Mesendoderm (in vitro differentiated cells): ENCODE results near the gene LGR4.
"Not testable (repeated sequence)": the region's sequence is repeated elsewhere in the genome, so short reads cannot be mapped to it uniquely, and the experiment has no call there.

Source experiments
- DNase-seq: peaks from one replicate; pipeline ENCODE4 v3.0.0; 2013
- H2AK5ac ChIP-seq: 2 replicates; pipeline ENCODE4 v1.6.1; 2013; ENCODE audit warnings: low read length, inconsistent platforms
- H2BK120ac ChIP-seq: 2 replicates; pipeline ENCODE4 v1.6.1; 2013; ENCODE audit warnings: low read depth, mild to moderate bottlenecking, low read length, moderate library complexity, mixed read lengths
- H2BK15ac ChIP-seq: replicated peaks from 2 replicates; pipeline ENCODE4 v1.6.1; 2013; ENCODE audit warnings: low read depth, mild to moderate bottlenecking, moderate library complexity
- H2BK5ac ChIP-seq: 2 replicates; pipeline ENCODE4 v1.6.1; 2013; ENCODE audit warnings: low read length, inconsistent platforms
- H3K18ac ChIP-seq: 2 replicates; pipeline ENCODE4 v1.6.1; 2013; ENCODE audit warnings: mild to moderate bottlenecking, low read length, mixed read lengths
- H3K23ac ChIP-seq: one replicate; pipeline ENCODE4 v1.6.1; 2013; ENCODE audit warnings: low read length
- H3K27ac ChIP-seq: 2 replicates; pipeline ENCODE4 v1.5.1; 2013; ENCODE audit warnings: low read depth, mild to moderate bottlenecking, inconsistent platforms, low read length, moderate library complexity
- H3K27me3 ChIP-seq: 2 replicates; pipeline ENCODE4 v1.6.1; 2013; ENCODE audit warnings: low read length, control low read depth, mild to moderate bottlenecking, inconsistent platforms; ENCODE audit not compliant: insufficient read depth, poor library complexity
- H3K36me3 ChIP-seq: 2 replicates; pipeline ENCODE4 v1.6.1; 2013; ENCODE audit warnings: low read length, inconsistent platforms; ENCODE audit not compliant: control insufficient read depth, insufficient read depth
- H3K4ac ChIP-seq: one replicate; pipeline ENCODE4 v1.6.1; 2013; ENCODE audit warnings: low read depth, mild to moderate bottlenecking, low read length, moderate library complexity
- H3K4me1 ChIP-seq: 2 replicates; pipeline ENCODE4 v1.6.1; 2013; ENCODE audit warnings: low read depth, low read length, inconsistent platforms; ENCODE audit not compliant: control insufficient read depth
- H3K4me2 ChIP-seq: 2 replicates; pipeline ENCODE4 v1.6.1; 2013; ENCODE audit warnings: low read length
- H3K4me3 ChIP-seq: 2 replicates; pipeline ENCODE4 v1.5.1; 2013; ENCODE audit warnings: mild to moderate bottlenecking, low read length
- H3K56ac ChIP-seq: one replicate; pipeline ENCODE4 v1.6.1; 2013; ENCODE audit warnings: low read length
- H3K79me1 ChIP-seq: 2 replicates; pipeline ENCODE4 v1.6.1; 2013; ENCODE audit warnings: low read length, inconsistent platforms
- H3K79me2 ChIP-seq: 2 replicates; pipeline ENCODE4 v1.6.1; 2013; ENCODE audit warnings: mild to moderate bottlenecking, low read length; ENCODE audit not compliant: control insufficient read depth, insufficient read depth
- H3K9ac ChIP-seq: 2 replicates; pipeline ENCODE4 v1.6.1; 2013; ENCODE audit warnings: low read length, inconsistent platforms
- H4K5ac ChIP-seq: one replicate; pipeline ENCODE4 v1.6.1; 2013; ENCODE audit warnings: low read length
- H4K8ac ChIP-seq: one replicate; pipeline ENCODE4 v1.6.1; 2013; ENCODE audit warnings: low read depth, mild to moderate bottlenecking, control low read depth, low read length, moderate library complexity
- WGBS: extraction: QIAGEN DNeasy Blood & Tissue Kit; methylation state at CpG from one replicate; pipeline ENCODE4 v1.1.7; 2013; ENCODE audit warnings: low lambda C conversion rate, missing lambda C conversion rate; ENCODE audit not compliant: insufficient coverage; ENCODE audit errors: extremely low coverage; 5-methylcytosine and 5-hydroxymethylcytosine counted together

LGR4 gene

DNA sequence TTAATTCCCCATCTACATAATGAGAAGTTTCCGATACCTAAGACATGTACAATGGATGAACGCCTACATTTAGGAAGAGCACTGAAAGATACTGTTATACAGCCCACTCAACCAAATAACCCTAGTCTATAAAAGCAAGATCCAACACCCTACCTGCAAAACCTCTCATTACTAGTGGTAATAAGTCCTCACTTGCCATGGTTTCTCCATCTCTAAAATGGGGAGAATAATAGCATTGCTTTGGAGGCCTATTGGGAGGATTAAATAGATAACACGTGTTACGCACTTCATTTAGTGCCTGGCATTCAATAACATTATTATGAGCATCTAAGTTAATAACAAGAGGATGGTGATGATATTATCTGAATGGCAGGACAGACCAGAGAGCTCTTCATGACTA, 16.9 kb downstream of the LGR4 start:
- Histone ChIP-seq H3K27ac (no peak overlapping the region), H3K4me1 (no peaks in the 10 kb centered on the region), H2AK5ac (no peak overlapping the region), H3K56ac (no peak overlapping the region), H3K79me1 (peaks cover 12% of the 10 kb centered on the region), H3K36me3 (no peaks in the 10 kb centered on the region), H2BK15ac (no peak overlapping the region), H2BK120ac (no peak overlapping the region), H3K79me2 (peaks cover 27% of the 10 kb centered on the region), H3K4ac (no peak overlapping the region), H3K4me3 (no peak overlapping the region), H2BK5ac (no peak overlapping the region), H3K9ac (no peak overlapping the region), H3K4me2 (no peak overlapping the region), H3K27me3 (no peaks in the 10 kb centered on the region), H3K18ac (no peak overlapping the region), H4K5ac (no peak overlapping the region), H4K8ac (no peak overlapping the region), H3K23ac (no peak overlapping the region)
- no peak for DNase-seq
- no CpG with 5 or more reads among the region's 4 CpGs for WGBS

DNA sequence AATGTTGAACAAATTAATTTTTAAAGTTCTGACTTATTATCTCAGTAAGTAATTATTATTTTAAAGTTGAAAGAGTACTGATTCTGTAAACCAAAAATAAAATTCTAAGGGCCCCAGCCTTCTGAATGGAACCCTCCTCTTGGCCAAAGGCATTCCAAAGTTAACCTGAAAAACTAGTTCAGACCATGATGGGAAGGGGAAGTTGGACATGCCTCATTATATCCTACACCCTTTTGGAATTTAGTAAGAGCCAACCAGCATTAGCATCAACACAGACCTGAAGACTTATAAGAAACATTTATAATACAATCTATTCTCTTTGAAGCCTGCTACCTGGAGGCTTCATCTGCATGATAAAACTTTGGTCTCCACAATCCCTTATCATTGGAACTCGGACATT, 18.9 kb downstream of the LGR4 start:
- no peaks in the 10 kb centered on the region for H3K4me1 ChIP-seq

DNA sequence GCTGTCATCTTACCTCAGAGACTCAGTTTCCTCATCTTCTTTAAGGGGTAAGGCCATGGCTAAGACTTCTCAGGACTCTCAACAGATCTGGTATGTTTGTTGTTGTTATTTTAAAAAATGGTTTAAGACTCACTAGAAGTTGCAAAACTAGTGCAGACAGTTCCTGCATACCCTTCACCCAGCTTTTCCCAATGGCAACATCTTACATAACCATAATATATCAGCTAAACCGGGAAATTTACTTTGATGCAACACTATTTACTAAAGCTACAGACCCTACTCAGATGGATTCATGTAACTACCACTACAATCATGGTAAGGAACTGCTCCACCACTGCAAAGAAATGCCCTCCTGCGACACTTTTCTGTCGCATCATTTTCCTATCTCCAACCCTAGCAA, 20.4 kb downstream of the LGR4 start:
- H2BK5ac ChIP-seq, result no peak overlapping the region
- H3K23ac ChIP-seq, result no peak overlapping the region
- no peak overlapping the region for H2AK5ac ChIP-seq
- H3K4me1 ChIP-seq, result no peaks in the 10 kb centered on the region
- no peak overlapping the region for H3K4me2 ChIP-seq
- peaks cover 4% of the 10 kb centered on the region for H3K79me1 ChIP-seq
- no peak overlapping the region for H3K18ac ChIP-seq
- H3K4me3 ChIP-seq, result no peak overlapping the region
- no peak overlapping the region for H3K56ac ChIP-seq
- no peaks in the 10 kb centered on the region for H3K36me3 ChIP-seq
- no peaks in the 10 kb centered on the region for H3K27me3 ChIP-seq
- H3K4ac ChIP-seq, result no peak overlapping the region
- no peak overlapping the region for H3K27ac ChIP-seq
- no peak overlapping the region for H4K8ac ChIP-seq
- H3K9ac ChIP-seq, result no peak overlapping the region
- H3K79me2 ChIP-seq, result peaks cover 20% of the 10 kb centered on the region
- DNase-seq, result no peak
- H4K5ac ChIP-seq, result no peak overlapping the region
- no peak overlapping the region for H2BK15ac ChIP-seq
- no CpG with 5 or more reads among the region's 3 CpGs for WGBS
- H2BK120ac ChIP-seq, result no peak overlapping the region

More for the DNA sequence above, 18.9 kb downstream of the LGR4 start:
- Histone ChIP-seq H2BK15ac (no peak overlapping the region), H2AK5ac (no peak overlapping the region), H3K9ac (no peak overlapping the region), H3K79me2 (peaks cover 23% of the 10 kb centered on the region), H4K8ac (no peak overlapping the region), H3K18ac (no peak overlapping the region), H4K5ac (no peak overlapping the region), H3K27me3 (no peaks in the 10 kb centered on the region), H3K4me2 (no peak overlapping the region), H2BK5ac (no peak overlapping the region), H3K4me3 (no peak overlapping the region), H3K27ac (no peak overlapping the region), H3K23ac (no peak overlapping the region), H3K36me3 (no peaks in the 10 kb centered on the region), H2BK120ac (no peak overlapping the region), H3K79me1 (peaks cover 6% of the 10 kb centered on the region), H3K4ac (no peak overlapping the region), H3K56ac (no peak overlapping the region)
- no CpG with 5 or more reads among the region's 1 CpG for WGBS
- DNase-seq, result no peak

DNA sequence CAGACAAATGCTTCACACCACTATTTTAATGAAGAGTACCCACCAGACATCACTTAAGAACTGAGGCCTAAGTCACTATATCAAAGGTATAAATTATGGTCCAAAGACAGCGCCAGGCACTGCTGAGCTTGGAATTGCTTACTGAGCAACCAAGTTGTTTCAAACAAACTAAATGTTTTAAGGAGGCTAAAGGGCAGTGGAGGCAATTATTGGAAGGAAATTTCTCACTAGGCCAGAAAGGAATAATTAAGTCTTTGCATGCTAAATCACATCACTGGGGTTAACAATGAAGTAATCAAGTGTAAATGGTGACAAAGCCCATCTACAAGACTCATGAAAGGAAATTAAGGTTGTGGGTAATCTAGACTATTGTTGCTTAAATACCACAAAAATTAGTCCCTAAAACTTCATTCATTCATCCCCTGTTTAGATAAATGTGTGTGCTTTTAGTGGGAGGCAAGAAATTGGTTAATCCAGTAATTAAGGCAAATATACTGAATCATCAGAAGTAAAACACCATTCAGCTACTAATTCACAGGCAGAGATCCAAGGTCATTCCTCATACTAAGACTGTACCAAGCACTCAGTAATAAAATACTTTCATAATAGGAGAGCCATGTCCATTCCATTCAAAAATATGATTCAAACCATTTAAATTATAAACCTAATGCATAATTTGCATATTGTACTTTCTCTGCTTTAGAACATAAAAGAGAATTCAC, 21.2 kb downstream of the LGR4 start:
- H3K56ac ChIP-seq, result no peak overlapping the region
- no peak overlapping the region for H3K4ac ChIP-seq
- no peak overlapping the region for H2AK5ac ChIP-seq
- H3K23ac ChIP-seq, result no peak overlapping the region
- peak overlapping the region; percentile 28 for H3K18ac ChIP-seq
- H3K36me3 ChIP-seq, result no peaks in the 10 kb centered on the region
- no peak overlapping the region for H3K4me2 ChIP-seq
- no CpG with 5 or more reads among the region's 1 CpG for whole genome bisulfite sequencing
- H2BK15ac ChIP-seq, result no peak overlapping the region
- H3K79me1 ChIP-seq, result peaks cover 4% of the 10 kb centered on the region
- H3K27ac ChIP-seq, result no peak overlapping the region
- no peaks in the 10 kb centered on the region for H3K27me3 ChIP-seq
- no peak overlapping the region for H3K4me3 ChIP-seq
- no peak overlapping the region for H2BK120ac ChIP-seq
- no peak overlapping the region for H3K9ac ChIP-seq
- H4K5ac ChIP-seq, result no peak overlapping the region
- no peak for DNase-seq
- no peak overlapping the region for H2BK5ac ChIP-seq
- no peaks in the 10 kb centered on the region for H3K4me1 ChIP-seq
- peak overlapping the region; percentile 56 for H4K8ac ChIP-seq
- peaks cover 18% of the 10 kb centered on the region for H3K79me2 ChIP-seq

DNA sequence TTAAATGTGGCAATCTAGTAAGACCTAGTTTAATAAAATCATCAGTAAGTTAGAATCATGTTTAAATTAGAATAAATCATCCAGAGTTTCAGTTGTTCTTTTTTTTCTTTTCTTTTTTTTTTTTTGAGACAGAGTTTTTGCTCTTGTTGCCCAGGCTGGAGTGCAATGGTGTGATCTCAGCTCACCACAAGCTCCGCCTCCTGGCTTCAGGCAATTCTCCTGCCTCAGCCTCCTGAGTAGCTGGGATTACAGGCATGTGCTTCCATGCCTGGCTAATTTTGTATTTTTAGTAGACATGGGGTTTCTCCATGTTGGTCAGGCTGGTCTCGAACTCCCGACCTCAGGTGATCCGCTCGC, 24.4 kb downstream of the LGR4 start:
- not testable (repeated sequence) for H4K8ac ChIP-seq, H3K27ac ChIP-seq, H3K4me3 ChIP-seq, H3K27me3 ChIP-seq, H3K4ac ChIP-seq, DNase-seq, H3K4me2 ChIP-seq, H2BK120ac ChIP-seq, H2BK15ac ChIP-seq, H3K79me1 ChIP-seq, H2AK5ac ChIP-seq, H3K79me2 ChIP-seq, H3K18ac ChIP-seq, H3K9ac ChIP-seq, H4K5ac ChIP-seq, H3K23ac ChIP-seq, H3K56ac ChIP-seq, H3K36me3 ChIP-seq, H2BK5ac ChIP-seq, H3K4me1 ChIP-seq
- WGBS, result no CpG with 5 or more reads among the region's 5 CpGs
